ENCODE data around the gene IL25. TPM values are rescaled to one million over a fixed set of nuclear protein-coding genes. Genes with fewer than 3 reads are reported as not detected.

The IL25 gene
- polyA plus RNA-seq, 1 donor (not counting 4 experiments of a cell fraction or from before 2014, with no cell fraction given): not detected

- H3K79me2 ChIP-seq (ENCODE audit: control insufficient read depth, insufficient read depth, low read length): no peaks in the 10 kb centered on the region
- no peaks in the 10 kb centered on the region for H3K36me3 ChIP-seq (ENCODE audit: control insufficient read depth in 2 of 2, extremely low read depth in 1 of 2, insufficient read depth in 2 of 2, low read length in 2 of 2)
- no peaks in the 10 kb centered on the region for H3K9me3 ChIP-seq (ENCODE audit: control insufficient read depth, low read depth, low read length)
- no peak for TF ChIP-seq EZH2 (IDR thresholded peaks at IDR 0.05; ENCODE audit: low read length)
- TF ChIP-seq CTCF (optimal IDR thresholded peaks at IDR 0.05 in 1 of 3, IDR thresholded peaks at IDR 0.05 in 1 of 3, conservative IDR thresholded peaks at IDR 0.05 in 1 of 3; ENCODE audit: extremely low read depth in 1 of 3, insufficient read depth in 2 of 3, low read length in 3 of 3): no peak
- FAIRE-seq (no peak), DNase-seq (ENCODE audit: low read depth, low spot score) (no peak)
- no peak overlapping the region for H3K4me2 ChIP-seq (ENCODE audit: control insufficient read depth, extremely low read depth, insufficient read depth, low read depth, low read length)
- H3K4me1 ChIP-seq (ENCODE audit: control insufficient read depth, extremely low read depth, insufficient read depth, low read length): no peaks in the 10 kb centered on the region
- dilution Hi-C loops (cut with MboI; ENCODE audit: extremely low pct_ligation_motif_present, low sequenced_read_pairs): no loop called here
- no peaks in the 10 kb centered on the region for H3K9me1 ChIP-seq (ENCODE audit: control insufficient read depth, extremely low read depth, insufficient read depth, low read length)
- H2AFZ ChIP-seq (ENCODE audit: control insufficient read depth, low read length): no peak overlapping the region
- no peak overlapping the region for H3K27ac ChIP-seq (ENCODE audit: control insufficient read depth, insufficient read depth, low read length)
- peaks cover 3% of the 10 kb centered on the region for H3K27me3 ChIP-seq (ENCODE audit: control insufficient read depth, extremely low read depth, insufficient read depth, low read length)
- H3K4me3 ChIP-seq (ENCODE audit: control insufficient read depth in 2 of 3, extremely low read depth in 1 of 3, insufficient read depth in 2 of 3, low read depth in 1 of 3, low read length in 3 of 3): no peak overlapping the region
- H4K20me1 ChIP-seq (ENCODE audit: control insufficient read depth, extremely low read depth, insufficient read depth, low read length): no peaks in the 10 kb centered on the region
- H3K9ac ChIP-seq (ENCODE audit: control insufficient read depth, extremely low read depth, insufficient read depth, low read length): no peak overlapping the region
Measured at GRCh38 chr14:23335623-23336022, 37.0 kb upstream of the IL25 start.

DNA sequence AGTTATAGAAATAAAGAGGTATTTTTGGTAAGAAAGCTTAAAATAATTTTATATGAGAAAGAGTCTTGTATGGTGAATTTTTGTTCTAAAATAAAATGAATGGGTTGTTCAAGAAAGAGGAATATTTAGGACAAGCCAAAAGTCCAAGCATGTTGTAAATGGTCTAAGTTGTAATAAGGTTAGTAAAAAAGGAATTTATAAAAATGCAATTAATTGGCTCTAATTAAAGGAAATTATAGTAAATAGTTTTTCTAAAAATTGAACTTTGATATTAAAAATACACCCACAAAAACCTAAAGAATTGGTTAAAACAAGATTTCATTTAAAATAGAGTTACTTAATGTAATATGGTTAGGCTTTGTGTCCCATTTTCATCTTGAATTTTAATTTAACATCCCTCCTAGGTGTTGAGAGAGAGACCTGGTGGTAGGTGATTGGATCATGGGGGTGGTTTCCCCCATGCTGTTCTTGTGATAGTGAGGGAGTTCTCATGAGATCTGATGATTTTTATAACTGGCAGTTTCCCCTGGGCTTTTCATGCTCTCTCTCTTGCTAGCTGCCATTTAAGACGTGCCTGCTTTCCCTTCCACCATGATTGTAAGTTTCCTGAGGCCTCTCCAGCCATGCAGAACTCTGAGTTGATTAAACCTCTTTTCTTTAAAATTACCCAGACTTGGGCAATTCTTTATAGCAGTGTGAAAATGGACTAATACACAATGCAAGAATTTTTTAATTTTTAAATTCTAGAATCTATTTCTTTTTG lies 32.9 kb upstream of the IL25 start:
- no peaks in the 10 kb centered on the region for H4K20me1 ChIP-seq (ENCODE audit: control insufficient read depth, extremely low read depth, insufficient read depth, low read length)
- H3K9ac ChIP-seq (ENCODE audit: control insufficient read depth, extremely low read depth, insufficient read depth, low read length): no peak overlapping the region
- no peaks in the 10 kb centered on the region for H3K4me1 ChIP-seq (ENCODE audit: control insufficient read depth, extremely low read depth, insufficient read depth, low read length)
- H3K4me2 ChIP-seq (ENCODE audit: control insufficient read depth, extremely low read depth, insufficient read depth, low read depth, low read length): no peak overlapping the region
- FAIRE-seq: no peak
- no peak overlapping the region for H3K27ac ChIP-seq (ENCODE audit: control insufficient read depth, insufficient read depth, low read length)
- TF ChIP-seq EZH2 (IDR thresholded peaks at IDR 0.05; ENCODE audit: low read length) (no peak), CTCF (optimal IDR thresholded peaks at IDR 0.05 in 1 of 3, IDR thresholded peaks at IDR 0.05 in 1 of 3, conservative IDR thresholded peaks at IDR 0.05 in 1 of 3; ENCODE audit: extremely low read depth in 1 of 3, insufficient read depth in 2 of 3, low read length in 3 of 3) (no peak)
- H3K79me2 ChIP-seq (ENCODE audit: control insufficient read depth, insufficient read depth, low read length): no peaks in the 10 kb centered on the region
- peaks cover 3% of the 10 kb centered on the region for H3K27me3 ChIP-seq (ENCODE audit: control insufficient read depth, extremely low read depth, insufficient read depth, low read length)
- no peak for DNase-seq (ENCODE audit: low read depth, low spot score)
- H3K4me3 ChIP-seq (ENCODE audit: control insufficient read depth in 2 of 3, extremely low read depth in 1 of 3, insufficient read depth in 2 of 3, low read depth in 1 of 3, low read length in 3 of 3): no peak overlapping the region
- H3K36me3 ChIP-seq (ENCODE audit: control insufficient read depth in 2 of 2, extremely low read depth in 1 of 2, insufficient read depth in 2 of 2, low read length in 2 of 2): no peaks in the 10 kb centered on the region
- dilution Hi-C loops (cut with MboI; ENCODE audit: extremely low pct_ligation_motif_present, low sequenced_read_pairs): no loop called here
- no peaks in the 10 kb centered on the region for H3K9me3 ChIP-seq (ENCODE audit: control insufficient read depth, low read depth, low read length)
- no peaks in the 10 kb centered on the region for H3K9me1 ChIP-seq (ENCODE audit: control insufficient read depth, extremely low read depth, insufficient read depth, low read length)
- H2AFZ ChIP-seq (ENCODE audit: control insufficient read depth, low read length): no peak overlapping the region
